ENCODE results near the gene MBD3L1.

The MBD3L1 gene

DNA sequence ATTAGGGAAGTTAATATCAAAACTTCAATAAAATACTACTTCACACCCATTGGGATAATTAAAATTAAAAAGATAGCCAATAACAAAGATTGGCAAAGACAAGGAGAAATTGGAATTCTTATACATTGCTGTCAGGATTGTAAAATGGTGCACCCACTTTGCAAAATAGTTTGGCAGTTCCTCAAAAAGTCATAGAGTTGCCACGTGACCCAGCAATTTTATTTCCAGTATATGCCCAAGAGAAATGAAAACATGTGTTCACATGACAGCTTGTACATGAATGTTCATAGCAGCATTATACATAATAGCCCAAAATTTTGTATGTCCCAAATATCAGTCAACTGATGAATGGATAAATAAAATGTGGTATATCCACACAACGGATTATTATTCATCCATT, 3.3 kb downstream of the MBD3L1 start:
- Histone ChIP-seq H3K27ac (ENCODE audit: low read depth, low read length, poor library complexity, severe bottlenecking) (no peak overlapping the region), H3K9me2 (ENCODE audit: low read depth, low read length) (no peaks in the 10 kb centered on the region), H3K79me2 (ENCODE audit: insufficient read depth, low read length) (no peaks in the 10 kb centered on the region), H3K27me3 (ENCODE audit: insufficient read depth, low read length) (no peaks in the 10 kb centered on the region), H3F3A (ENCODE audit: insufficient read depth, low read length) (no peaks in the 10 kb centered on the region), H3K4me3 (ENCODE audit: low read depth, low read length, poor library complexity, severe bottlenecking) (no peak overlapping the region), H3K36me3 (ENCODE audit: insufficient read depth, low read length) (no peaks in the 10 kb centered on the region), H3K9me3 (ENCODE audit: low read length) (no peaks in the 10 kb centered on the region), H3K4me1 (ENCODE audit: insufficient read depth, low read length, severe bottlenecking) (peaks cover 9% of the 10 kb centered on the region), H4K20me1 (ENCODE audit: insufficient read depth, low read length) (no peaks in the 10 kb centered on the region), H3K4me2 (ENCODE audit: low read length) (no peak overlapping the region), H3K9ac (ENCODE audit: low read length) (no peak overlapping the region), H2AFZ (ENCODE audit: low read length) (no peak overlapping the region)
- TF ChIP-seq, protein P1, sequence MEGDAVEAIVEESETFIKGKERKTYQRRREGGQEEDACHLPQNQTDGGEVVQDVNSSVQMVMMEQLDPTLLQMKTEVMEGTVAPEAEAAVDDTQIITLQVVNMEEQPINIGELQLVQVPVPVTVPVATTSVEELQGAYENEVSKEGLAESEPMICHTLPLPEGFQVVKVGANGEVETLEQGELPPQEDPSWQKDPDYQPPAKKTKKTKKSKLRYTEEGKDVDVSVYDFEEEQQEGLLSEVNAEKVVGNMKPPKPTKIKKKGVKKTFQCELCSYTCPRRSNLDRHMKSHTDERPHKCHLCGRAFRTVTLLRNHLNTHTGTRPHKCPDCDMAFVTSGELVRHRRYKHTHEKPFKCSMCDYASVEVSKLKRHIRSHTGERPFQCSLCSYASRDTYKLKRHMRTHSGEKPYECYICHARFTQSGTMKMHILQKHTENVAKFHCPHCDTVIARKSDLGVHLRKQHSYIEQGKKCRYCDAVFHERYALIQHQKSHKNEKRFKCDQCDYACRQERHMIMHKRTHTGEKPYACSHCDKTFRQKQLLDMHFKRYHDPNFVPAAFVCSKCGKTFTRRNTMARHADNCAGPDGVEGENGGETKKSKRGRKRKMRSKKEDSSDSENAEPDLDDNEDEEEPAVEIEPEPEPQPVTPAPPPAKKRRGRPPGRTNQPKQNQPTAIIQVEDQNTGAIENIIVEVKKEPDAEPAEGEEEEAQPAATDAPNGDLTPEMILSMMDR (IDR thresholded peaks at IDR 0.05; ENCODE audit: low read length) = no peak

DNA sequence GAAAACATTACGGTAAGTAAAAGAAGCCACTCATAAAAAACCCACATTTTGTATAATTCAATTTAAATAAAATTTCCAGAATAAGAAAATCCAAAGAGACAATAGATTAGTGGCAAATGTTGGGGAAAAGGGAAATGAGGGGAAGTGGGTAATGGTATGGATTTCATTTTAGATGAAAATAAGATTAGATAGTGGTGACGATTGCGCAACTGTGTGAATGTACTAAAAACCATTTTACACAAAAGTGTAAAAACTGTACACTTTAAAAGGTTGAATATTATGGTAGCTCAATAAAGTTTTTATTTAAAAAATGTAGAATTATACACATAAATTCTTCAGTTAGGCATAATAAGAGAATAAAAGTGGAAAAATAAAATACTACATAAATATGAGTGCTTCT, 3.7 kb downstream of the MBD3L1 start:
- no peaks in the 10 kb centered on the region for H3K27me3 ChIP-seq (ENCODE audit: insufficient read depth, low read length)
- TF ChIP-seq, protein P1 (IDR thresholded peaks at IDR 0.05; ENCODE audit: low read length) = no peak
- no peak for TF ChIP-seq EZH2 (IDR thresholded peaks at IDR 0.05; ENCODE audit: borderline replicate concordance, low read length)

DNA sequence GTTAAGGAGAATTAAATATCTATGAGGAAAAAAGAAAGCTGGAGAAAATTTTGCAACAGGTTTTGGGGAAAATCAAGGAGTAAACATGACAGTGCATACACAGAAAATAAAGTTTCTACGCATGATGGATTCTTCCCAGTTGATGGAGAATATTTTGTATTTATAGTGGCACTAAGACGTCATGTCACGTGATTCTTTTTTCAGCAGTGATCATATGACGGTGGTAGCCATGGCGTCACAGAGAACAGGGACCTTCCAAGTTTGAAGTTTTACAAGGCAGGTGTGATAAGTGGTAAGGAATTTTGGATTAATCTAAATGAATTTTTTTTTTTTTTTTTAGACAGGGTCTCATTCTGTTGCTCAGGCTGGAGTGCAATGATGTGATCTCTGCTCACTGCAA, 8.5 kb downstream of the MBD3L1 start:
- no peaks in the 10 kb centered on the region for H3K79me2 ChIP-seq (ENCODE audit: insufficient read depth, low read length)
- no peaks in the 10 kb centered on the region for H3K9me3 ChIP-seq (ENCODE audit: low read length)
- TF ChIP-seq, protein P1 (IDR thresholded peaks at IDR 0.05; ENCODE audit: low read length) = no peak
- TF ChIP-seq EZH2 (IDR thresholded peaks at IDR 0.05; ENCODE audit: borderline replicate concordance, low read length) = no peak
- H3K9me2 ChIP-seq (ENCODE audit: low read depth, low read length) = no peaks in the 10 kb centered on the region
- no peaks in the 10 kb centered on the region for H3K36me3 ChIP-seq (ENCODE audit: insufficient read depth, low read length)
- H4K20me1 ChIP-seq (ENCODE audit: insufficient read depth, low read length) = no peaks in the 10 kb centered on the region
- H3K4me3 ChIP-seq (ENCODE audit: low read depth, low read length, poor library complexity, severe bottlenecking) = no peak overlapping the region
- H3K27ac ChIP-seq (ENCODE audit: low read depth, low read length, poor library complexity, severe bottlenecking) = no peak overlapping the region
- H3F3A ChIP-seq (ENCODE audit: insufficient read depth, low read length) = no peaks in the 10 kb centered on the region
- no peaks in the 10 kb centered on the region for H3K4me1 ChIP-seq (ENCODE audit: insufficient read depth, low read length, severe bottlenecking)
- no peak overlapping the region for H3K4me2 ChIP-seq (ENCODE audit: low read length)
- no peak overlapping the region for H2AFZ ChIP-seq (ENCODE audit: low read length)
- no peaks in the 10 kb centered on the region for H3K27me3 ChIP-seq (ENCODE audit: insufficient read depth, low read length)
- H3K9ac ChIP-seq (ENCODE audit: low read length) = no peak overlapping the region

More for the DNA sequence above, 3.7 kb downstream of the MBD3L1 start:
- H3K79me2 ChIP-seq (ENCODE audit: insufficient read depth, low read length) = no peaks in the 10 kb centered on the region
- H3K27ac ChIP-seq (ENCODE audit: low read depth, low read length, poor library complexity, severe bottlenecking) = no peak overlapping the region
- H3K4me3 ChIP-seq (ENCODE audit: low read depth, low read length, poor library complexity, severe bottlenecking) = no peak overlapping the region
- H3K9me3 ChIP-seq (ENCODE audit: low read length) = no peaks in the 10 kb centered on the region
- H3F3A ChIP-seq (ENCODE audit: insufficient read depth, low read length) = no peaks in the 10 kb centered on the region
- peaks cover 8% of the 10 kb centered on the region for H3K4me1 ChIP-seq (ENCODE audit: insufficient read depth, low read length, severe bottlenecking)
- H3K9ac ChIP-seq (ENCODE audit: low read length) = no peak overlapping the region
- H3K9me2 ChIP-seq (ENCODE audit: low read depth, low read length) = no peaks in the 10 kb centered on the region
- H3K4me2 ChIP-seq (ENCODE audit: low read length) = no peak overlapping the region
- no peaks in the 10 kb centered on the region for H3K36me3 ChIP-seq (ENCODE audit: insufficient read depth, low read length)
- no peak overlapping the region for H2AFZ ChIP-seq (ENCODE audit: low read length)
- no peaks in the 10 kb centered on the region for H4K20me1 ChIP-seq (ENCODE audit: insufficient read depth, low read length)
